ENCODE data around the gene DPYSL5. TPM values are rescaled to one million over a fixed set of nuclear protein-coding genes. Genes with fewer than 3 reads are reported as not detected.

DPYSL5 gene
- total and polyA plus RNA-seq, 2 donors (not counting 1 experiment from before 2014, with no cell fraction given), result not detected

DNA sequence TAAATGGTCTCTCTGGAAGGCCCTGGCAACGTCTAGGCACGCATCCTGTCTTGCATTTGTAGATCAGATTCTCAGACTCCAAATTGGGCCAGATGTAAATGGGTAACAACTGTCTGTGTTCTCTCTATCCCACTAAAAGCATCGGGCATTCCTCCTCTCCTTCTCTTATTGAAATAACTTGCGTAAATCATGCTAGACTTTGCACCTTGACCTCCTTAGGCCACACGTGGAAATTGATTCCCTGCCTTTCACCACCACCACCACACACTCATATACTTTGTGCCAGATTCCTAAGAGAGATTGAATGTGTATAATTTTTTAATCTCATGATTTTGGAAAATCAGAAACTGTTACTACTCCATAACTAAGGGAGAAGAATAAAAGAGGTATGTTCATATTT is 143.8 kb downstream of the DPYSL5 start:
- Histone ChIP-seq H3K9ac (ENCODE audit: insufficient read depth, low read length) (no peak overlapping the region), H3K27me3 (ENCODE audit: control insufficient read depth, insufficient read depth, low read length) (no peaks in the 10 kb centered on the region), H3K4me1 (ENCODE audit: control insufficient read depth, extremely low read depth, insufficient read depth, low read length) (no peaks in the 10 kb centered on the region), H4K20me1 (ENCODE audit: control insufficient read depth, extremely low read depth, insufficient read depth, low read length) (peaks cover 2% of the 10 kb centered on the region), H3K4me3 (replicated peaks in 1 of 4; ENCODE audit: control extremely low read depth in 1 of 4, insufficient read depth in 1 of 4, low read depth in 3 of 4, low read length in 4 of 4) (no peak overlapping the region), H3K36me3 (ENCODE audit: control insufficient read depth, insufficient read depth, low read length) (no peaks in the 10 kb centered on the region), H3K79me2 (ENCODE audit: control insufficient read depth, insufficient read depth, low read length) (no peaks in the 10 kb centered on the region), H3K4me2 (ENCODE audit: extremely low read depth, insufficient read depth, low read length) (no peak overlapping the region), H3K9me3 (ENCODE audit: control insufficient read depth, insufficient read depth, low read depth, low read length) (no peaks in the 10 kb centered on the region), H2AFZ (ENCODE audit: low read length) (no peak overlapping the region), H3K27ac (ENCODE audit: insufficient read depth, low read length) (no peak overlapping the region)
- TF ChIP-seq CTCF (conservative IDR thresholded peaks at IDR 0.05 in 1 of 2, IDR thresholded peaks at IDR 0.05 in 1 of 2; ENCODE audit: low read depth in 1 of 2, low read length in 2 of 2) (no peak), EZH2 (IDR thresholded peaks at IDR 0.05; ENCODE audit: low read length, missing control alignments) (no peak)
- DNase-seq (ENCODE audit: low read depth in 2 of 2), result no peak

GRCh38 chr2:26993768-26994167 is 145.8 kb downstream of the DPYSL5 start:
- Histone ChIP-seq H3K9ac (ENCODE audit: insufficient read depth, low read length) (no peak overlapping the region), H2AFZ (ENCODE audit: low read length) (no peak overlapping the region), H3K9me3 (ENCODE audit: control insufficient read depth, insufficient read depth, low read depth, low read length) (no peaks in the 10 kb centered on the region), H3K27ac (ENCODE audit: insufficient read depth, low read length) (no peak overlapping the region), H3K4me1 (ENCODE audit: control insufficient read depth, extremely low read depth, insufficient read depth, low read length) (no peaks in the 10 kb centered on the region), H3K36me3 (ENCODE audit: control insufficient read depth, insufficient read depth, low read length) (no peaks in the 10 kb centered on the region), H3K4me3 (replicated peaks in 1 of 4; ENCODE audit: control extremely low read depth in 1 of 4, insufficient read depth in 1 of 4, low read depth in 3 of 4, low read length in 4 of 4) (no peak overlapping the region), H3K79me2 (ENCODE audit: control insufficient read depth, insufficient read depth, low read length) (no peaks in the 10 kb centered on the region), H3K27me3 (ENCODE audit: control insufficient read depth, insufficient read depth, low read length) (no peaks in the 10 kb centered on the region), H3K4me2 (ENCODE audit: extremely low read depth, insufficient read depth, low read length) (no peak overlapping the region), H4K20me1 (ENCODE audit: control insufficient read depth, extremely low read depth, insufficient read depth, low read length) (peaks cover 2% of the 10 kb centered on the region)
- TF ChIP-seq CTCF (conservative IDR thresholded peaks at IDR 0.05 in 1 of 2, IDR thresholded peaks at IDR 0.05 in 1 of 2; ENCODE audit: low read depth in 1 of 2, low read length in 2 of 2) (no peak), EZH2 (IDR thresholded peaks at IDR 0.05; ENCODE audit: low read length, missing control alignments) (no peak)
- peak in 1 of 2 donors; percentile 27 for DNase-seq (ENCODE audit: low read depth in 2 of 2)

DNA sequence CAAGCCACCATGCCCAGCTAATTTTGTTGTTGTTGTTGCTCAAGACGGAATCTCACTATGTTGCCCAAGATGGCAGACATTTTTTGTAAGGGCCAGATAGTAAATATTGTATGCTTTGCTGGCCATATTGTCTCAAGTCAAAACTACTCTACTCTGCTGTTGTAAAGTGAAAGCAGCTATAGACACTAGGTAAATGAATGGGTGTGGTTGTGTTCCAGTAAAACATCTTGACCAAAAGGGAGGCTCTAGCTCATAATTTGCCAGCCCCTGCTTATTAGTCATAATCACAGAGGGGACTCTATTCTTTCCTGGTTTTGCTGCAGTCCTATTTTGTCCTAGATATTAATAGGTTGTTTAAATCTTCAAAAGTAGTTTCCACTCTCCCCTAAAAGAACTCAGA is 147.1 kb downstream of the DPYSL5 start:
- Histone ChIP-seq H3K79me2 (ENCODE audit: control insufficient read depth, insufficient read depth, low read length) (no peaks in the 10 kb centered on the region), H3K9ac (ENCODE audit: insufficient read depth, low read length) (no peak overlapping the region), H4K20me1 (ENCODE audit: control insufficient read depth, extremely low read depth, insufficient read depth, low read length) (no peaks in the 10 kb centered on the region), H3K4me1 (ENCODE audit: control insufficient read depth, extremely low read depth, insufficient read depth, low read length) (no peaks in the 10 kb centered on the region), H3K4me2 (ENCODE audit: extremely low read depth, insufficient read depth, low read length) (no peak overlapping the region), H3K4me3 (replicated peaks in 1 of 4; ENCODE audit: control extremely low read depth in 1 of 4, insufficient read depth in 1 of 4, low read depth in 3 of 4, low read length in 4 of 4) (no peak overlapping the region), H2AFZ (ENCODE audit: low read length) (no peak overlapping the region), H3K36me3 (ENCODE audit: control insufficient read depth, insufficient read depth, low read length) (no peaks in the 10 kb centered on the region), H3K27ac (ENCODE audit: insufficient read depth, low read length) (no peak overlapping the region), H3K9me3 (ENCODE audit: control insufficient read depth, insufficient read depth, low read depth, low read length) (no peaks in the 10 kb centered on the region), H3K27me3 (ENCODE audit: control insufficient read depth, insufficient read depth, low read length) (no peaks in the 10 kb centered on the region)
- TF ChIP-seq CTCF (conservative IDR thresholded peaks at IDR 0.05 in 1 of 2, IDR thresholded peaks at IDR 0.05 in 1 of 2; ENCODE audit: low read depth in 1 of 2, low read length in 2 of 2), result no peak
- TF ChIP-seq EZH2 (IDR thresholded peaks at IDR 0.05; ENCODE audit: low read length, missing control alignments), result no peak
- no peak for DNase-seq (ENCODE audit: low read depth in 2 of 2)
